ENCODE data around the gene LIMK1. TPM values are rescaled to one million over a fixed set of nuclear protein-coding genes. Genes with fewer than 3 reads are reported as not detected.

LIMK1 gene
- total RNA-seq, 2 experiments from 2014 or later, result 7.8 to 8.2 TPM

GRCh38 chr7:74099031-74099430, 15.4 kb downstream of the LIMK1 start:
- CTCF ChIA-PET, result no interaction called here
- Histone ChIP-seq H3K4me3 (ENCODE audit: low read length) (no peak overlapping the region), H3K36me3 (ENCODE audit: insufficient read depth, low read length) (peaks cover 8% of the 10 kb centered on the region), H3K4me1 (ENCODE audit: insufficient read depth, low read length) (peaks cover 10% of the 10 kb centered on the region), H3K27ac (ENCODE audit: low read depth in 1 of 2, low read length in 2 of 2) (no peak overlapping the region), H3K9me3 (ENCODE audit: control insufficient read depth in 1 of 2, insufficient read depth in 1 of 2, low read length in 2 of 2) (no peaks in the 10 kb centered on the region), H3K27me3 (ENCODE audit: control insufficient read depth in 1 of 2, insufficient read depth in 2 of 2, low read length in 2 of 2) (no peaks in the 10 kb centered on the region)
- POLR2A ChIA-PET, result interaction anchor here (1.0 kb wide), 1 partner anchor 16 kb away, joined by 4 read pairs; the partner anchor contains the start of gene LIMK1
- TF ChIP-seq CTCF (IDR thresholded peaks at IDR 0.05), result no peak
- no peaks in the 10 kb centered on the region for H3K27me3 Mint-ChIP-seq
- intact Hi-C loops (cut with DNase I, micrococcal nuclease), result no loop called here
- peaks cover 8% of the 10 kb centered on the region for H3K4me1 Mint-ChIP-seq (ENCODE audit: low read depth)
- H3K9me3 Mint-ChIP-seq, result no peaks in the 10 kb centered on the region
- H3K27ac Mint-ChIP-seq, result no peak overlapping the region
- H3K4me3 Mint-ChIP-seq, result no peak overlapping the region
- H3K36me3 Mint-ChIP-seq (ENCODE audit: low read depth), result peaks cover 45% of the 10 kb centered on the region
- DNase-seq (no peak), ATAC-seq (ENCODE audit: poor library complexity) (no peak)

- H3K4me1 Mint-ChIP-seq (ENCODE audit: low read depth), result no peaks in the 10 kb centered on the region
- Histone ChIP-seq H3K9me3 (ENCODE audit: control insufficient read depth in 1 of 2, insufficient read depth in 1 of 2, low read length in 2 of 2) (no peaks in the 10 kb centered on the region), H3K27me3 (ENCODE audit: control insufficient read depth in 1 of 2, insufficient read depth in 2 of 2, low read length in 2 of 2) (no peaks in the 10 kb centered on the region), H3K4me1 (ENCODE audit: insufficient read depth, low read length) (no peaks in the 10 kb centered on the region), H3K36me3 (ENCODE audit: insufficient read depth, low read length) (peaks cover 17% of the 10 kb centered on the region), H3K4me3 (ENCODE audit: low read length) (no peak overlapping the region), H3K27ac (ENCODE audit: low read depth in 1 of 2, low read length in 2 of 2) (no peak overlapping the region)
- intact Hi-C loops (cut with DNase I, micrococcal nuclease), result loop anchor here in 1 of 2 experiments (5.0 kb wide), 1 partner anchor 34 kb away; no protein-coding TSS in a partner anchor
- no peak overlapping the region for H3K4me3 Mint-ChIP-seq
- H3K36me3 Mint-ChIP-seq (ENCODE audit: low read depth), result peaks cover 51% of the 10 kb centered on the region
- H3K9me3 Mint-ChIP-seq, result no peaks in the 10 kb centered on the region
- no peak overlapping the region for H3K27ac Mint-ChIP-seq
- no peaks in the 10 kb centered on the region for H3K27me3 Mint-ChIP-seq
- ChIA-PET POLR2A (no interaction called here), CTCF (interaction anchor here (0.6 kb wide), 1 partner anchor 890 kb away, joined by 3 read pairs; no protein-coding TSS in a partner anchor)
- no peak for DNase-seq
- TF ChIP-seq CTCF (IDR thresholded peaks at IDR 0.05), result no peak
- no peak for ATAC-seq (ENCODE audit: poor library complexity)
These were observed 17.6 kb downstream of the LIMK1 start for GRCh38 chr7:74101061-74101681.

- Histone ChIP-seq H3K4me3 (ENCODE audit: low read length) (no peak overlapping the region), H3K36me3 (ENCODE audit: insufficient read depth, low read length) (peaks cover 13% of the 10 kb centered on the region), H3K27me3 (ENCODE audit: control insufficient read depth in 1 of 2, insufficient read depth in 2 of 2, low read length in 2 of 2) (no peaks in the 10 kb centered on the region), H3K4me1 (ENCODE audit: insufficient read depth, low read length) (no peaks in the 10 kb centered on the region), H3K9me3 (ENCODE audit: control insufficient read depth in 1 of 2, insufficient read depth in 1 of 2, low read length in 2 of 2) (no peaks in the 10 kb centered on the region), H3K27ac (ENCODE audit: low read depth in 1 of 2, low read length in 2 of 2) (no peak overlapping the region)
- H3K4me1 Mint-ChIP-seq (ENCODE audit: low read depth), result no peaks in the 10 kb centered on the region
- DNase-seq (no peak), ATAC-seq (ENCODE audit: poor library complexity) (no peak)
- no peak overlapping the region for H3K27ac Mint-ChIP-seq
- H3K9me3 Mint-ChIP-seq, result no peaks in the 10 kb centered on the region
- no peaks in the 10 kb centered on the region for H3K27me3 Mint-ChIP-seq
- no peak overlapping the region for H3K4me3 Mint-ChIP-seq
- peaks cover 50% of the 10 kb centered on the region for H3K36me3 Mint-ChIP-seq (ENCODE audit: low read depth)
- CTCF ChIA-PET, result no interaction called here
- no peak for TF ChIP-seq CTCF (IDR thresholded peaks at IDR 0.05)
- POLR2A ChIA-PET, result no interaction called here
- intact Hi-C loops (cut with DNase I, micrococcal nuclease), result loop anchor here in 1 of 2 experiments (5.0 kb wide), 1 partner anchor 36 kb away; no protein-coding TSS in a partner anchor
These were observed 19.7 kb downstream of the LIMK1 start for GRCh38 chr7:74103219-74103772.
